GM21576 (cell line): Measurements from ENCODE around the gene ZNF513.
A peak's percentile ranks its signal among the peaks of the same experiment; 100 is the strongest.

Experiments
- ATAC-seq: cut with Tn5 transposase; IDR thresholded peaks from one replicate; pipeline ENCODE4 v1.9.1; 2021; ENCODE audit warnings: mild to moderate bottlenecking, moderate library complexity; ENCODE audit not compliant: unreplicated experiment

The ZNF513 gene

GRCh38 chr2:27390822-27391679 is 10.5 kb upstream of the ZNF513 start:
- no peak for ATAC-seq

- no peak for ATAC-seq
These were observed 1.1 kb upstream of the ZNF513 start for GRCh38 chr2:27381577-27382181.

- peak; percentile 28 for ATAC-seq
These were observed 503 bp downstream of the ZNF513 start for GRCh38 chr2:27379836-27380625.

GRCh38 chr2:27379383-27379835 is 1.1 kb downstream of the ZNF513 start:
- ATAC-seq = no peak

DNA sequence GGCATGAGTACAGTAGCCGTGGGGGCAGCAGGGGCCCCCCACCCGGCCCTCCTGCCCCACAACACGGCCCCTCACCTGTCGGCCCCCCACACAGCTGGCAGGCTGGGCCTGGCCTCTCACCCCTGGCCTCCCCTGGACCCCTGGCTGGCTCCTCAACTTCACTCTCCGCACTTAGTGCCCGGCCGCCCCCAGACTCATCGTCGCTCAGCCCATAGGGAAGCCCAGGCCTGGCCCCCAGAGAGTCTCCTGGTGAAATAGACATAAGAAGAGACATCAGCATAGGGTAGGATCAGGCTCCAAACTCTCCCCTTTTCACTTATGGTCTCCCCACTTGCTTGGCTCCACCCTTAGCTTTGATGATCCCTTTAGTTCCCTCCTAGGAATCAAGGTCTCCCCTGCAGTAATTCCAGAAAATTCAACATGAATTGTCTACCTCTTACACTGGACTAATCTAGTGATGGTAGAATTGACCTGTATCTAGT is 1.7 kb downstream of the ZNF513 start:
- no peak for ATAC-seq

GRCh38 chr2:27378096-27378808 is 2.3 kb downstream of the ZNF513 start:
- ATAC-seq = no peak

DNA sequence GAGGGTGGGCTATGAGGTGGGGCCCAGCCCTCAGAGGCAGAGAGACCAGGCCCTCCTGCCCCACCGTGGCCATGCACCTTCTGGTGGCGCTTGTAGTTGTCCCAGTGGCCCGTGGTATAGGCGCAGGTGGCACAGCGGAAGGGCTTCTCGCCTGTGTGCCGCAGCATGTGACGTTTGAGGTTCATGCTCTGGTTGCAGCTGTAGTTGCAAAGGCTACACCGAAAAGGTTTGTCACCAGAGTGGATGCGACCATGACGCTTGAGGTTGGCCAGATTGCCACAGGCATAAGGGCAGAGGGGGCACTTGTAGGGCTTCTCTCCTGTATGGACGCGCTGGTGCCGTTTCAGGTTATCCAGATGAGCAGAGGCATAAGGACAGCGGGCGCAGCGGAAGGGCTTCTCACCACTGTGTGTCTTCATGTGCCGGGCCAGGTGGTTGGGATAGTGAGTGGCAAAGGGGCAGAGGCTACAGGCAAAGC is 2.9 kb downstream of the ZNF513 start:
- no peak for ATAC-seq

DNA sequence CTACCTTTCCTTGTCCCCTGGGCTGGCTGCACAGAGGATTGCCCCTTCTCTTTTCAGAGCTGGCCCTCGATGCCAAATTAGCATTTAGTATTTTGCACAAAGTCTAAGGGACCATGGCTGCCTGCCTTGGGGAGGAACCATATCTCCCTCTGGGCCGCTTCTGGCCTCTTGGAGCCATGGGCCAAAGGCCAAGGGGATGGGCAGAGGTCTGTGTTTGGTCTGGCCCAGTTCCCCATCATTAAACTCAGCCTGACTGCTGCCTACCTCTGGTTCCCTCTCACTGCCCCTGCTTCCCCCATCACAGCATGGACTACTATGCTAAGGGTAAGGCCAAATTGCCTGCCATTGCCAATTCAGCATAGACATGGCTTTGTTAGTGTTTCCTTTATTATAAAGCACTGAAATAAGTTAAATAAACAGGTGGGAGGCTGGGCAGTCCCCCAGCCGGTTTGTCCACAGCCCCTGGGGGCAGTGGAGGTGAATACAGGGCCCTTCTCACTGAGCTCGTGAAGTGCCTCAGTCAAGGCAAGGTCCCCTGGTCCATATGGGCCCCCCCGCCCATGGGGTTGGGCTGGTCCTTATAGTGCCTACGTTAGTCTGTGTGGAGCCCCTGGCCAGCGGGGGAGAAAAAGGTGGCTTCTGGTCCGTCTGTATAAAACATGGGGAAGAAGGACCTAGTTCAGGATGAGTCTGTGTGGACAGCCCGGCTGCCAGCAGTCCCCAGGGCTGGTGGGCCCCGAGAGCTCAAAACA is 3.5 kb downstream of the ZNF513 start:
- no peak for ATAC-seq

GRCh38 chr2:27376151-27376865 is 4.2 kb downstream of the ZNF513 start:
- no peak for ATAC-seq

GRCh38 chr2:27375513-27376099 is 4.9 kb downstream of the ZNF513 start:
- no peak for ATAC-seq

DNA sequence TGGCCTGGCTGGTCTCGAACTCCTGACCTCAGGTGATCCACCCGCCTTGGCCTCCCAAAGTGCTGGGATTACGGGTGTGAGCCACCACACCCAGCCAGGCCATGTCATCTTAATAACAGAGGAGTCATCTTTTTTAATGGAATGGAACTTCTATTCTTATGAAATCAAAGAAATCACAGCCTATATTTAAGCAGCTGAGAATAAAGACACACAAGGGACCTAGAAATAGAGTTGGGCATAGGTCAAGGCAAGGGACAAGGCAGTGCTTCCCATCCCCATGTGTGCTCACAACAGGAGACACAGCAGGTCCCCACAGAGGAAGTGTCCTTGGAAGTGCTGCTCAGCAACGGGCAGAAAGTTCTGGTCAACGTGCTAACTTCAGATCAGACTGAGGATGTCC is 7.0 kb downstream of the ZNF513 start:
- no peak for ATAC-seq

GRCh38 chr2:27372937-27373336 is 7.6 kb downstream of the ZNF513 start:
- ATAC-seq = no peak

- ATAC-seq = peak; percentile 14
These were observed 9.5 kb downstream of the ZNF513 start for GRCh38 chr2:27370816-27371620.

DNA sequence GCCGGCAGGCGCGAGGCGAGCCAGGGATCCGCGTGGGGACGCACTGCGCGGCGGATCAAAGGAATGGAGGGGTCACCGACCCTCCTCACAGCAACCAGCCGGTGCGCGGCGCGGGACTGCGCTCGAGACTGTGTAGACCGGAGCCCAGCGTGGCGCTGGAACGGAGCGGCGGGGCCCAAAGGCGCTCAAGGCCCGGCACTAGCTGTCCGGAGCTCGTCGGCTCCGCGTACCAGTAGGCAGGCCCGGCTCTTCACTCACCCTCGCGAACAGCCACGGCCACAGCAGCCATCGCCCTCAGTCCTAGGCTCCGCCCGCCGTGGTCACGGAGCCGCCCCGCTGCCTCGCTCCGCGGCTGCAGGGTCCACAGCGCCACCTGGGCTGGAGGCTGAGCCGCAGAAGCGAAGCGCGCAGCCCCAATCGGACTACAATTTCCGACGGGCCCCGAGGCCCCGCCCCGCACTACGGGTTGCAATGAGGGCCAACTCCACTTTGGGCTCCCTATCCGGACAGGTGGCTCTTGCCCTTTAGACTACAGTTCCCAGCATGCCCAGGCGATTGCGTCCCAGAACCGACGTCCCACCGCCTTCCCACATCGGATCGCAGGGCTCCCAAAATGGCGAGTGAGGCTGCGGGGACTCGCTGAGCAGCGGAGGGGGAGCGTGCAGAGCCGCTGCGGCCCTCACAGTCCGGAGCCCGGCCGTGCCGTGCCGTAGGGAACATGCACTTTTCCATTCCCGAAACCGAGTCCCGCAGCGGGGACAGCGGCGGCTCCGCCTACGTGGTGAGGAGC is 10.3 kb downstream of the ZNF513 start, which contains the start of the genes EIF2B4 and SNX17:
EIF2B4 (minus strand) TSS at position 313 of the 790 bp plus-strand sequence; CDS start at position 289, 24 bp downstream.
SNX17 (plus strand) TSS at position 591 of the 790 bp plus-strand sequence; CDS start at position 719, 128 bp downstream.
- peak; percentile 85 for ATAC-seq

DNA sequence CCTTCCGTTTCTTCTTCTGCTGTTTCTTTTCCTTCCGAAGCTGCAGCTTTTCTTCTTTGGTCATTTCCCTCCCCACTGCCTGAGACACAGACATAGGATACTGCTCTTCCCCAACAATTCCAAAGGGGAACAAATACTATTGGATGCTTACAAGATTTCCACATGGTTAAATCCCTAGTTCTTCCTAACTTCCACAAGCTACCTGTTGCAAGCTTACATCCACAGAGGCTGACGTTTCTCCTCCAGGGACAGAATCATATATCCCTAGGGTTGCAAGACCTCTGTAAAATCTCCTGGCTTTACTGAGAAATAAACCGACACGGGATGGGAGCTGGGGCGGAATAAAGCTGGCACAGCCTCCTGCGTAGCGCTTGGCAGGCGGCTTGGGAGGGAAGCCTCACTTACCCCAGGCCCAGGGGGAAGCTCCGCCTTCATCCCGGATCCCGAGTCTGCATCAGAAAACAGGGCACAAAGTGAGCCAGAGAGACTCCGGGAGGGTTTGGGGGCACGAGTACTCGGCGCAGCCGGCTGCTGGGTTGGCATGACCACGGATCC is 11.0 kb downstream of the ZNF513 start:
- no peak for ATAC-seq

GRCh38 chr2:27363933-27364332 is 16.6 kb downstream of the ZNF513 start:
- ATAC-seq = no peak
